ENCODE measurements around the gene MMP21. TPM values are rescaled to one million over a fixed set of nuclear protein-coding genes. Genes with fewer than 3 reads are reported as not detected.

Gene MMP21
- total and polyA plus RNA-seq, 2 of the 13 experiments (the other 11 are each of a cell fraction or from before 2014, with no cell fraction given) = not detected

DNA sequence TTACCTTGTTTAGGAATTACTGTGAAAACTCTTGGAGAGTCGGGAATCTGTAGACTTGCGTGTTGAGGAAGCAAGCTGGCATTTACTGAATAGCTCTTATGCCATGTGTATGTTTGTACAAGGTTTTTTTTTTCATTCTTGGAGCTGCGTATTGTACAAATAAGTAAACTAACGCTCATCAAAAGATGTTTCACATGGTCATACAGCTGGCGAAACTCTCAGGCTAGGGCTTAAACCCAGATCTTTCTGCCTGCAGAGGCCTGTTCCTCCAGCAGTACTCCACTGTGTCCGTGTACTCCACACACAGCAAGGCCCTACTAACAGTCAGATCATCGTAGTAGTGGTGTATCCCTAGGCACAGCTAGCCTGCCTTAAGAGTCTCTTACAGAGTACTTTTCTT, 48.7 kb downstream of the MMP21 start:
- peaks cover 5% of the 10 kb centered on the region for H3K4me1 ChIP-seq (ENCODE audit: insufficient read depth, low read length)
- no peak for FAIRE-seq
- H2AFZ ChIP-seq (ENCODE audit: low read length) = no peak overlapping the region
- no peaks in the 10 kb centered on the region for H3K27me3 ChIP-seq (ENCODE audit: control insufficient read depth in 1 of 2, insufficient read depth in 2 of 2, low read length in 2 of 2)
- no peak for TF ChIP-seq ZNF552 (CRISPR knock-in tag; IDR thresholded peaks at IDR 0.05; ENCODE audit: borderline replicate concordance)
- no peak for TF ChIP-seq ZNF607 (CRISPR knock-in tag; IDR thresholded peaks at IDR 0.05; ENCODE audit: borderline replicate concordance)
- no peak for TF ChIP-seq IKZF4 (CRISPR knock-in tag; IDR thresholded peaks at IDR 0.05; ENCODE audit: borderline replicate concordance, low read depth, not compliant biosample characterization)
- TF ChIP-seq, protein P1, sequence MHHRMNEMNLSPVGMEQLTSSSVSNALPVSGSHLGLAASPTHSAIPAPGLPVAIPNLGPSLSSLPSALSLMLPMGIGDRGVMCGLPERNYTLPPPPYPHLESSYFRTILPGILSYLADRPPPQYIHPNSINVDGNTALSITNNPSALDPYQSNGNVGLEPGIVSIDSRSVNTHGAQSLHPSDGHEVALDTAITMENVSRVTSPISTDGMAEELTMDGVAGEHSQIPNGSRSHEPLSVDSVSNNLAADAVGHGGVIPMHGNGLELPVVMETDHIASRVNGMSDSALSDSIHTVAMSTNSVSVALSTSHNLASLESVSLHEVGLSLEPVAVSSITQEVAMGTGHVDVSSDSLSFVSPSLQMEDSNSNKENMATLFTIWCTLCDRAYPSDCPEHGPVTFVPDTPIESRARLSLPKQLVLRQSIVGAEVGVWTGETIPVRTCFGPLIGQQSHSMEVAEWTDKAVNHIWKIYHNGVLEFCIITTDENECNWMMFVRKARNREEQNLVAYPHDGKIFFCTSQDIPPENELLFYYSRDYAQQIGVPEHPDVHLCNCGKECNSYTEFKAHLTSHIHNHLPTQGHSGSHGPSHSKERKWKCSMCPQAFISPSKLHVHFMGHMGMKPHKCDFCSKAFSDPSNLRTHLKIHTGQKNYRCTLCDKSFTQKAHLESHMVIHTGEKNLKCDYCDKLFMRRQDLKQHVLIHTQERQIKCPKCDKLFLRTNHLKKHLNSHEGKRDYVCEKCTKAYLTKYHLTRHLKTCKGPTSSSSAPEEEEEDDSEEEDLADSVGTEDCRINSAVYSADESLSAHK (CRISPR knock-in tag; IDR thresholded peaks at IDR 0.05; ENCODE audit: borderline replicate concordance) = no peak
- no peak for TF ChIP-seq CBX1 (IDR thresholded peaks at IDR 0.05; ENCODE audit: low read depth)
- TF ChIP-seq, protein P2, sequence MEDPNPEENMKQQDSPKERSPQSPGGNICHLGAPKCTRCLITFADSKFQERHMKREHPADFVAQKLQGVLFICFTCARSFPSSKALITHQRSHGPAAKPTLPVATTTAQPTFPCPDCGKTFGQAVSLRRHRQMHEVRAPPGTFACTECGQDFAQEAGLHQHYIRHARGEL (CRISPR knock-in tag; IDR thresholded peaks at IDR 0.05) = no peak
- TF ChIP-seq, protein P3, sequence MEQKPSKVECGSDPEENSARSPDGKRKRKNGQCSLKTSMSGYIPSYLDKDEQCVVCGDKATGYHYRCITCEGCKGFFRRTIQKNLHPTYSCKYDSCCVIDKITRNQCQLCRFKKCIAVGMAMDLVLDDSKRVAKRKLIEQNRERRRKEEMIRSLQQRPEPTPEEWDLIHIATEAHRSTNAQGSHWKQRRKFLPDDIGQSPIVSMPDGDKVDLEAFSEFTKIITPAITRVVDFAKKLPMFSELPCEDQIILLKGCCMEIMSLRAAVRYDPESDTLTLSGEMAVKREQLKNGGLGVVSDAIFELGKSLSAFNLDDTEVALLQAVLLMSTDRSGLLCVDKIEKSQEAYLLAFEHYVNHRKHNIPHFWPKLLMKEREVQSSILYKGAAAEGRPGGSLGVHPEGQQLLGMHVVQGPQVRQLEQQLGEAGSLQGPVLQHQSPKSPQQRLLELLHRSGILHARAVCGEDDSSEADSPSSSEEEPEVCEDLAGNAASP (CRISPR knock-in tag; IDR thresholded peaks at IDR 0.05; ENCODE audit: borderline replicate concordance) = no peak
- TF ChIP-seq, protein P4, sequence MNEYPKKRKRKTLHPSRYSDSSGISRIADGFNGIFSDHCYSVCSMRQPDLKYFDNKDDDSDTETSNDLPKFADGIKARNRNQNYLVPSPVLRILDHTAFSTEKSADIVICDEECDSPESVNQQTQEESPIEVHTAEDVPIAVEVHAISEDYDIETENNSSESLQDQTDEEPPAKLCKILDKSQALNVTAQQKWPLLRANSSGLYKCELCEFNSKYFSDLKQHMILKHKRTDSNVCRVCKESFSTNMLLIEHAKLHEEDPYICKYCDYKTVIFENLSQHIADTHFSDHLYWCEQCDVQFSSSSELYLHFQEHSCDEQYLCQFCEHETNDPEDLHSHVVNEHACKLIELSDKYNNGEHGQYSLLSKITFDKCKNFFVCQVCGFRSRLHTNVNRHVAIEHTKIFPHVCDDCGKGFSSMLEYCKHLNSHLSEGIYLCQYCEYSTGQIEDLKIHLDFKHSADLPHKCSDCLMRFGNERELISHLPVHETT (CRISPR knock-in tag; conservative IDR thresholded peaks at IDR 0.05) = no peak
- no peak for TF ChIP-seq PAX8 (CRISPR knock-in tag; IDR thresholded peaks at IDR 0.05; ENCODE audit: borderline replicate concordance)
- TF ChIP-seq ZFP37 (CRISPR knock-in tag; IDR thresholded peaks at IDR 0.05; ENCODE audit: borderline replicate concordance) = no peak
- in situ Hi-C loops (cut with HindIII; ENCODE audit: extremely low pct_ligation_motif_present, low pct_unique_long_range_greater_than_20kb) (no loop called here), intact Hi-C loops (cut with micrococcal nuclease; ENCODE audit: unreplicated experiment) (no loop called here)
- no peak overlapping the region for H3K4me2 ChIP-seq (ENCODE audit: low read depth, low read length)
- no peak overlapping the region for H3K27ac ChIP-seq (ENCODE audit: extremely low read length, insufficient read depth, low read length)
- BruUV-seq (replicated peaks) = no TSS peak
- no peak for DNase-seq (ENCODE audit: low spot score)
- ATAC-seq = no peak
- ChIA-PET POLR2A (no interaction called here), CTCF (ENCODE audit: low intra/inter-chr PET ratio, low total read pairs) (no interaction called here)
- no peaks in the 10 kb centered on the region for H4K20me1 ChIP-seq (ENCODE audit: insufficient read depth, low read length)
- no peak overlapping the region for H3K9ac ChIP-seq (ENCODE audit: insufficient read depth, low read depth, low read length)
- peaks cover 20 to 92% of the 10 kb centered on the region in 2 experiments for H3K36me3 ChIP-seq (replicated peaks in 1 of 2; ENCODE audit: control insufficient read depth in 1 of 2, insufficient read depth in 2 of 2, low read length in 2 of 2)
- no peaks in the 10 kb centered on the region for H3K9me3 ChIP-seq (ENCODE audit: low read length)
- 98% methylated on average over 6 of the region's 7 CpGs for WGBS (ENCODE audit: low lambda C conversion rate)
- H3K4me3 ChIP-seq (replicated peaks in 1 of 3; ENCODE audit: insufficient read depth in 1 of 3, low read depth in 2 of 3, low read length in 3 of 3) = no peak overlapping the region
- no peaks in the 10 kb centered on the region for H3K79me2 ChIP-seq (ENCODE audit: insufficient read depth, low read length)
